Keratinocyte (primary cell): Measurements from ENCODE around the gene DGKQ.

Experiments used
- EZH2 ChIP-seq: IDR thresholded peaks from one replicate; pipeline ENCODE4 v1.6.1; 2012; ENCODE audit warnings: inconsistent platforms, mild to moderate bottlenecking, low read length, moderate library complexity
- TF ChIP-seq, protein P1 (sequence below), 3 experiments: IDR thresholded peaks in 1 of 3; conservative IDR thresholded peaks in 1 of 3; optimal IDR thresholded peaks in 1 of 3; 2 replicates in 2 of 3; 3 replicates in 1 of 3; pipeline versions ENCODE3 to v1.5.1; 2011; ENCODE audit warnings: low read length in 3 of 3, mild to moderate bottlenecking in 3 of 3, moderate library complexity in 2 of 3, control low read depth in 1 of 3, inconsistent platforms in 1 of 3; ENCODE audit not compliant: insufficient read depth in 2 of 3; ENCODE audit errors: extremely low read depth in 1 of 3

DNA sequence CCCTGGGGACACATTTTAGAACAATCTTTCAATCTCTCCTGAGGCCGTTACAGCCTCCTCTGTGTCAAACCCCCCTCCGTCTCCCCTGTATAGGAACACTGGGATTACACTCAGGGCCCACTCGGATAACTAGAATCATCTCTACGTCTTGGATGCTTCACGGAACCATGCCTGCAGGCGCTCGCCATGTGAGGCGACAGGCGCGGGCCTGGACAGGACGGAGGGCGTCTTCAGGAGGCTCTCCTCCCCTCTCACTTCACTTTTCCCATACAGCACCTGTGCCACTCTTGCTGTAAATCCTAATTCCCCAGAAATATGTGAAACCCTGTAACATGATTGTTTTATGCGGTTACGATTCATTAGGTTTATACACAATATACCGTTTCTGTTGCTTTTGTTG, 9.4 kb upstream of the DGKQ start:
- TF ChIP-seq, protein P1, sequence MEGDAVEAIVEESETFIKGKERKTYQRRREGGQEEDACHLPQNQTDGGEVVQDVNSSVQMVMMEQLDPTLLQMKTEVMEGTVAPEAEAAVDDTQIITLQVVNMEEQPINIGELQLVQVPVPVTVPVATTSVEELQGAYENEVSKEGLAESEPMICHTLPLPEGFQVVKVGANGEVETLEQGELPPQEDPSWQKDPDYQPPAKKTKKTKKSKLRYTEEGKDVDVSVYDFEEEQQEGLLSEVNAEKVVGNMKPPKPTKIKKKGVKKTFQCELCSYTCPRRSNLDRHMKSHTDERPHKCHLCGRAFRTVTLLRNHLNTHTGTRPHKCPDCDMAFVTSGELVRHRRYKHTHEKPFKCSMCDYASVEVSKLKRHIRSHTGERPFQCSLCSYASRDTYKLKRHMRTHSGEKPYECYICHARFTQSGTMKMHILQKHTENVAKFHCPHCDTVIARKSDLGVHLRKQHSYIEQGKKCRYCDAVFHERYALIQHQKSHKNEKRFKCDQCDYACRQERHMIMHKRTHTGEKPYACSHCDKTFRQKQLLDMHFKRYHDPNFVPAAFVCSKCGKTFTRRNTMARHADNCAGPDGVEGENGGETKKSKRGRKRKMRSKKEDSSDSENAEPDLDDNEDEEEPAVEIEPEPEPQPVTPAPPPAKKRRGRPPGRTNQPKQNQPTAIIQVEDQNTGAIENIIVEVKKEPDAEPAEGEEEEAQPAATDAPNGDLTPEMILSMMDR (optimal IDR thresholded peaks at IDR 0.05 in 1 of 3, IDR thresholded peaks at IDR 0.05 in 1 of 3, conservative IDR thresholded peaks at IDR 0.05 in 1 of 3; ENCODE audit: extremely low read depth in 1 of 3, insufficient read depth in 2 of 3, low read length in 3 of 3): no peak
- TF ChIP-seq EZH2: no peak
